HEK293 (cell line): ENCODE data around the gene ZNF236.

Experiments used
- CTCF ChIA-PET: fragments of 350-600 bp; formaldehyde crosslinking; extraction: SDS; loops from one replicate; lab custom pipeline; 2021; ENCODE audit warnings: antibody characterized with exemption; lab: Yijun Ruan, JAX
- POLR2A ChIA-PET: fragments of 300-600 bp; formaldehyde crosslinking; extraction: SDS; loops from one replicate; lab custom pipeline; 2020; ENCODE audit warnings: antibody characterized with exemption, inconsistent platforms; lab: Yijun Ruan, JAX
- H3K27ac ChIP-seq: fragments of 200-500 bp; sonication (Bioruptor generic); 2 replicates; pipeline ENCODE4 v1.5.1; 2014; ENCODE audit warnings: low read depth, low read length, control low read depth, inconsistent platforms; ENCODE audit errors: extremely low read depth
- H3K36me3 ChIP-seq, 2 experiments: fragments of 200-500 bp in 1 of 2; sonication (Bioruptor generic) in 1 of 2; 1 replicate in 1 of 2; 2 replicates in 1 of 2; pipeline ENCODE4 v1.5.1; 2014 to 2017; ENCODE audit warnings: inconsistent platforms in 2 of 2, low read length in 2 of 2; ENCODE audit not compliant: control insufficient read depth in 2 of 2, insufficient read depth in 1 of 2
- H3K4me1 ChIP-seq: fragments of 200-500 bp; sonication (Bioruptor generic); 2 replicates; pipeline ENCODE4 v1.5.1; 2014; ENCODE audit warnings: mild to moderate bottlenecking, low read length, inconsistent platforms; ENCODE audit not compliant: control insufficient read depth, insufficient read depth
- H3K4me3 ChIP-seq: 2 replicates; pipeline ENCODE4 v1.5.1; 2011; ENCODE audit warnings: low read depth, mild to moderate bottlenecking, control low read depth, low read length, moderate library complexity
- H3K9me3 ChIP-seq: fragments of 200-500 bp; sonication (Bioruptor generic); 2 replicates; pipeline ENCODE4 v1.5.1; 2014; ENCODE audit warnings: low read depth, low read length, inconsistent platforms; ENCODE audit not compliant: control insufficient read depth, insufficient read depth
- AEBP2 ChIP-seq: fragments of 450-650 bp; formaldehyde crosslinking; IDR thresholded peaks from 2 replicates; pipeline ENCODE4 v1.5.1; 2016; ENCODE audit warnings: missing biosample characterization, missing genetic modification characterization, borderline replicate concordance
- FEZF1 ChIP-seq: fragments of 450-650 bp; formaldehyde crosslinking; IDR thresholded peaks from 2 replicates; pipeline ENCODE4 v1.5.1; 2016; ENCODE audit warnings: missing biosample characterization, missing genetic modification characterization
- PRDM4 ChIP-seq: fragments of 450-650 bp; formaldehyde crosslinking; IDR thresholded peaks from 2 replicates; pipeline ENCODE4 v1.5.1; 2017; ENCODE audit warnings: missing biosample characterization, missing genetic modification characterization
- ZBTB21 ChIP-seq: fragments of 450-650 bp; formaldehyde crosslinking; IDR thresholded peaks from 2 replicates; pipeline ENCODE4 v1.5.1; 2017; ENCODE audit warnings: missing biosample characterization, missing genetic modification characterization
- ZBTB8A ChIP-seq: fragments of 450-650 bp; formaldehyde crosslinking; IDR thresholded peaks from 2 replicates; pipeline ENCODE4 v1.5.1; 2016; ENCODE audit warnings: missing biosample characterization, missing genetic modification characterization
- ZFP69B ChIP-seq: fragments of 450-650 bp; formaldehyde crosslinking; IDR thresholded peaks from 2 replicates; pipeline ENCODE4 v1.5.1; 2016; ENCODE audit warnings: missing biosample characterization, missing genetic modification characterization
- ZNF148 ChIP-seq: fragments of 450-650 bp; formaldehyde crosslinking; IDR thresholded peaks from 2 replicates; pipeline ENCODE4 v1.5.0; 2017; ENCODE audit warnings: missing biosample characterization, missing genetic modification characterization, borderline replicate concordance
- ZNF214 ChIP-seq: fragments of 450-650 bp; formaldehyde crosslinking; IDR thresholded peaks from 2 replicates; pipeline ENCODE4 v1.5.1; 2017; ENCODE audit warnings: missing biosample characterization, mild to moderate bottlenecking, missing genetic modification characterization, borderline replicate concordance
- ZNF23 ChIP-seq: fragments of 450-650 bp; formaldehyde crosslinking; IDR thresholded peaks from 2 replicates; pipeline ENCODE4 v1.5.1; 2016; ENCODE audit warnings: missing biosample characterization, missing genetic modification characterization, borderline replicate concordance
- ZNF350 ChIP-seq: fragments of 450-650 bp; formaldehyde crosslinking; IDR thresholded peaks from 2 replicates; pipeline ENCODE4 v1.5.0; 2017; ENCODE audit warnings: missing biosample characterization, mild to moderate bottlenecking, missing genetic modification characterization
- ZNF433 ChIP-seq: fragments of 450-650 bp; formaldehyde crosslinking; IDR thresholded peaks from 2 replicates; pipeline ENCODE4 v1.5.1; 2016; ENCODE audit warnings: missing biosample characterization, missing genetic modification characterization, low read depth
- ZNF473 ChIP-seq: fragments of 450-650 bp; formaldehyde crosslinking; IDR thresholded peaks from 2 replicates; pipeline ENCODE4 v1.5.1; 2017; ENCODE audit warnings: missing biosample characterization, missing genetic modification characterization
- ZNF585B ChIP-seq: fragments of 450-650 bp; formaldehyde crosslinking; IDR thresholded peaks from 2 replicates; pipeline ENCODE4 v1.5.1; 2016; ENCODE audit warnings: missing biosample characterization, missing genetic modification characterization
- ZNF600 ChIP-seq: fragments of 450-650 bp; formaldehyde crosslinking; IDR thresholded peaks from 2 replicates; pipeline ENCODE4 v1.5.1; 2016; ENCODE audit warnings: missing biosample characterization, missing genetic modification characterization
- ZNF658 ChIP-seq: fragments of 450-650 bp; formaldehyde crosslinking; IDR thresholded peaks from 2 replicates; pipeline ENCODE4; 2016; ENCODE audit warnings: missing biosample characterization, missing genetic modification characterization
- ZSCAN30 ChIP-seq: fragments of 450-650 bp; IDR thresholded peaks from 2 replicates; pipeline ENCODE4 v1.5.1; 2018; ENCODE audit warnings: missing biosample characterization, mild to moderate bottlenecking, missing genetic modification characterization, moderate library complexity
- TF ChIP-seq, protein P1 (sequence below): fragments of 450-650 bp; formaldehyde crosslinking; IDR thresholded peaks from 2 replicates; pipeline ENCODE4; 2016; ENCODE audit warnings: missing biosample characterization, missing genetic modification characterization
- TF ChIP-seq, protein P2 (sequence below): fragments of 450-650 bp; formaldehyde crosslinking; IDR thresholded peaks from 2 replicates; pipeline ENCODE4 v1.5.1; 2016; ENCODE audit warnings: missing biosample characterization, missing genetic modification characterization, borderline replicate concordance
- TF ChIP-seq, protein P3 (sequence below): fragments of 450-650 bp; formaldehyde crosslinking; IDR thresholded peaks from 2 replicates; pipeline ENCODE4 v1.5.1; 2016; ENCODE audit warnings: missing biosample characterization, missing genetic modification characterization

Gene ZNF236

DNA sequence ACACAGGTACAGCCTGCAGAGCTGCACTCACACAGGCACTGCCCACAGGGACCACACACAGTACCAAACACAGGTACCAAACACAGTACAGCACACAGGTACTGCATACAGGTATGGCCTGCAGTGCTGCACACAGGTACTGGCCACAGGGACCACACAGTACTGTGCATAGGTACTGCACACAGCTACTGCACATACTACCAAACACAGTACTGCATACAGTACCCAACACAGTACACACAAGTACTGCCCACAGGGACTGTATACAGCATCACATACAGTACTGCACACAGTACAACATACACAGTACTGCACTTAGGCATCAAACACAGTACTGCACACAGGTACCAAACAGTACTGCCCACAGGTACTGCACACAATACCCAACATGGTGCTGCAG is 74.3 kb downstream of the ZNF236 start (continued):
- TF ChIP-seq PRDM4 (tag by site-specific recombination) (no peak), ZBTB8A (tag by site-specific recombination) (no peak), ZNF658 (tag by site-specific recombination) (no peak), ZSCAN30 (no peak), ZBTB21 (tag by site-specific recombination) (no peak), ZNF433 (tag by site-specific recombination) (no peak), ZNF473 (tag by site-specific recombination) (no peak), ZNF350 (tag by site-specific recombination) (no peak)

DNA sequence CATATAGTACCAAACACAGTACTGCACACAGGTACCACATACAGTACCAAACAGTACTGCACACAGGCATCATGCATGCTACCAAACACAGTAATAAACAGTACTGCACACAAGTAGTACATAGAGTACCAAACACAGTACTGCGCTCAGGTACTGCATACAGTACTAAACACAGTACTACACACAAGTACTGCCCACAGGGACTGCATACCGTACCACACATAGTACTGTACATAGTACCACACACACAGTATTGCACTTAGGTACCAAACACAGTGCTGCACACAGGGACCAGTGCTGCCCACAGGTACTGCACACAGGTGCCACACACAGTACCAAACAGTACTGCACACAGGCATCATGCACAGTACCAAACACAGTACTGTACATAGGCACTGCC is 74.9 kb downstream of the ZNF236 start:
- Histone ChIP-seq H3K9me3 (no peaks in the 10 kb centered on the region), H3K27ac (no peak overlapping the region), H3K4me1 (no peaks in the 10 kb centered on the region), H3K4me3 (no peak overlapping the region), H3K36me3 (peaks cover 49 to 68% of the 10 kb centered on the region in 2 experiments)
- TF ChIP-seq ZNF585B (tag by site-specific recombination) (no peak), FEZF1 (tag by site-specific recombination) (no peak)
- ChIA-PET CTCF (no interaction called here), POLR2A (no interaction called here)

GRCh38 chr18:76903386-76903785 is 81.0 kb downstream of the ZNF236 start:
- no peaks in the 10 kb centered on the region for H3K9me3 ChIP-seq
- CTCF ChIA-PET: interaction anchor here (0.8 kb wide), 1 partner anchor 33 kb away, joined by 3 read pairs; no protein-coding TSS in a partner anchor
- POLR2A ChIA-PET: no interaction called here
- no peak for TF ChIP-seq AEBP2 (tag by site-specific recombination)
- no peak for TF ChIP-seq ZNF600 (tag by site-specific recombination)
- TF ChIP-seq ZNF23 (tag by site-specific recombination): no peak
- no peak for TF ChIP-seq ZNF148 (tag by site-specific recombination)
- TF ChIP-seq, protein P1, sequence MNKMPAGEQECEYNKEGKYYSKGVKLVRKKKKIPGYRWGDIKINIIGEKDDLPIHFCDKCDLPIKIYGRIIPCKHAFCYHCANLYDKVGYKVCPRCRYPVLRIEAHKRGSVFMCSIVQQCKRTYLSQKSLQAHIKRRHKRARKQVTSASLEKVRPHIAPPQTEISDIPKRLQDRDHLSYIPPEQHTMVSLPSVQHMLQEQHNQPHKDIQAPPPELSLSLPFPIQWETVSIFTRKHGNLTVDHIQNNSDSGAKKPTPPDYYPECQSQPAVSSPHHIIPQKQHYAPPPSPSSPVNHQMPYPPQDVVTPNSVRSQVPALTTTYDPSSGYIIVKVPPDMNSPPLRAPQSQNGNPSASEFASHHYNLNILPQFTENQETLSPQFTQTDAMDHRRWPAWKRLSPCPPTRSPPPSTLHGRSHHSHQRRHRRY (tag by site-specific recombination): no peak
- no peak for TF ChIP-seq ZNF214 (tag by site-specific recombination)
- TF ChIP-seq, protein P2, sequence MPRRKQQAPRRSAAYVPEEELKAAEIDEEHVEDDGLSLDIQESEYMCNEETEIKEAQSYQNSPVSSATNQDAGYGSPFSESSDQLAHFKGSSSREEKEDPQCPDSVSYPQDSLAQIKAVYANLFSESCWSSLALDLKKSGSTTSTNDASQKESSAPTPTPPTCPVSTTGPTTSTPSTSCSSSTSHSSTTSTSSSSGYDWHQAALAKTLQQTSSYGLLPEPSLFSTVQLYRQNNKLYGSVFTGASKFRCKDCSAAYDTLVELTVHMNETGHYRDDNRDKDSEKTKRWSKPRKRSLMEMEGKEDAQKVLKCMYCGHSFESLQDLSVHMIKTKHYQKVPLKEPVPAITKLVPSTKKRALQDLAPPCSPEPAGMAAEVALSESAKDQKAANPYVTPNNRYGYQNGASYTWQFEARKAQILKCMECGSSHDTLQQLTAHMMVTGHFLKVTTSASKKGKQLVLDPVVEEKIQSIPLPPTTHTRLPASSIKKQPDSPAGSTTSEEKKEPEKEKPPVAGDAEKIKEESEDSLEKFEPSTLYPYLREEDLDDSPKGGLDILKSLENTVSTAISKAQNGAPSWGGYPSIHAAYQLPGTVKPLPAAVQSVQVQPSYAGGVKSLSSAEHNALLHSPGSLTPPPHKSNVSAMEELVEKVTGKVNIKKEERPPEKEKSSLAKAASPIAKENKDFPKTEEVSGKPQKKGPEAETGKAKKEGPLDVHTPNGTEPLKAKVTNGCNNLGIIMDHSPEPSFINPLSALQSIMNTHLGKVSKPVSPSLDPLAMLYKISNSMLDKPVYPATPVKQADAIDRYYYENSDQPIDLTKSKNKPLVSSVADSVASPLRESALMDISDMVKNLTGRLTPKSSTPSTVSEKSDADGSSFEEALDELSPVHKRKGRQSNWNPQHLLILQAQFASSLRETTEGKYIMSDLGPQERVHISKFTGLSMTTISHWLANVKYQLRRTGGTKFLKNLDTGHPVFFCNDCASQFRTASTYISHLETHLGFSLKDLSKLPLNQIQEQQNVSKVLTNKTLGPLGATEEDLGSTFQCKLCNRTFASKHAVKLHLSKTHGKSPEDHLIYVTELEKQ (tag by site-specific recombination): no peak
- TF ChIP-seq ZNF433 (tag by site-specific recombination): no peak
- TF ChIP-seq ZFP69B (tag by site-specific recombination): no peak
- TF ChIP-seq, protein P3, sequence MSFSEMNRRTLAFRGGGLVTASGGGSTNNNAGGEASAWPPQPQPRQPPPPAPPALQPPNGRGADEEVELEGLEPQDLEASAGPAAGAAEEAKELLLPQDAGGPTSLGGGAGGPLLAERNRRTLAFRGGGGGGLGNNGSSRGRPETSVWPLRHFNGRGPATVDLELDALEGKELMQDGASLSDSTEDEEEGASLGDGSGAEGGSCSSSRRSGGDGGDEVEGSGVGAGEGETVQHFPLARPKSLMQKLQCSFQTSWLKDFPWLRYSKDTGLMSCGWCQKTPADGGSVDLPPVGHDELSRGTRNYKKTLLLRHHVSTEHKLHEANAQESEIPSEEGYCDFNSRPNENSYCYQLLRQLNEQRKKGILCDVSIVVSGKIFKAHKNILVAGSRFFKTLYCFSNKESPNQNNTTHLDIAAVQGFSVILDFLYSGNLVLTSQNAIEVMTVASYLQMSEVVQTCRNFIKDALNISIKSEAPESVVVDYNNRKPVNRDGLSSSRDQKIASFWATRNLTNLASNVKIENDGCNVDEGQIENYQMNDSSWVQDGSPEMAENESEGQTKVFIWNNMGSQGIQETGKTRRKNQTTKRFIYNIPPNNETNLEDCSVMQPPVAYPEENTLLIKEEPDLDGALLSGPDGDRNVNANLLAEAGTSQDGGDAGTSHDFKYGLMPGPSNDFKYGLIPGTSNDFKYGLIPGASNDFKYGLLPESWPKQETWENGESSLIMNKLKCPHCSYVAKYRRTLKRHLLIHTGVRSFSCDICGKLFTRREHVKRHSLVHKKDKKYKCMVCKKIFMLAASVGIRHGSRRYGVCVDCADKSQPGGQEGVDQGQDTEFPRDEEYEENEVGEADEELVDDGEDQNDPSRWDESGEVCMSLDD (tag by site-specific recombination): no peak
- H3K4me3 ChIP-seq: no peak overlapping the region
- H3K4me1 ChIP-seq: no peaks in the 10 kb centered on the region
- peaks cover 37 to 61% of the 10 kb centered on the region in 2 experiments for H3K36me3 ChIP-seq
- no peak overlapping the region for H3K27ac ChIP-seq
